A673 (cell line): Measurements from ENCODE around the gene UMAD1.

ENCODE experiments used
- EZH2 ChIP-seq: fragments of 200-600 bp; sonication (generic); IDR thresholded peaks from 2 replicates; pipeline ENCODE4 v1.6.1; 2017; ENCODE audit warnings: borderline replicate concordance, low read depth, mild to moderate bottlenecking, mixed read lengths, antibody characterized with exemption, low read length; ENCODE audit not compliant: poor library complexity, severe bottlenecking
- TF ChIP-seq, protein P1 (sequence below): fragments of 300-800, 200-600 bp; sonication (generic); conservative IDR thresholded peaks from 2 replicates; pipeline ENCODE4 v1.5.1; 2017; ENCODE audit warnings: low read depth, mild to moderate bottlenecking, antibody characterized with exemption, low read length, moderate library complexity, mixed read lengths

DNA sequence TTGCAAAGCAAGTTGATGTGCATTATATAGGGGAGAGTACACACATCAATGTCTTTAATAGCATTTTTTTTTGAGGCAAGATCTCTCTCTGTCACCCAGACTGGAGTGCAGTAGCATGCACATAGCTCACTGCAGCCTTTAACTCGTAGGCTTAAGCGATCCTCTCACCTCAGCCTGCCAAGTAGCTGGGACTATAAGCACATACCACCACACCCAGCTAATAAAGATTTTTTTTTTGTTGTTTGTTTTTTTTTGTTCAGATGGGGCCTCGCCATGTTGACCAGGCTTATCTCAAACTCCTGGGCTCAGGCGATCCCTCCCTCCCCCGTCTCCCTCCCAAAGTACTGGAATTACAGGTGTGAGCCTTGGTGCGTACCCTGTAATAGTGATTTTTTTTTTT, 1.5 kb downstream of the UMAD1 start:
- TF ChIP-seq, protein P1, sequence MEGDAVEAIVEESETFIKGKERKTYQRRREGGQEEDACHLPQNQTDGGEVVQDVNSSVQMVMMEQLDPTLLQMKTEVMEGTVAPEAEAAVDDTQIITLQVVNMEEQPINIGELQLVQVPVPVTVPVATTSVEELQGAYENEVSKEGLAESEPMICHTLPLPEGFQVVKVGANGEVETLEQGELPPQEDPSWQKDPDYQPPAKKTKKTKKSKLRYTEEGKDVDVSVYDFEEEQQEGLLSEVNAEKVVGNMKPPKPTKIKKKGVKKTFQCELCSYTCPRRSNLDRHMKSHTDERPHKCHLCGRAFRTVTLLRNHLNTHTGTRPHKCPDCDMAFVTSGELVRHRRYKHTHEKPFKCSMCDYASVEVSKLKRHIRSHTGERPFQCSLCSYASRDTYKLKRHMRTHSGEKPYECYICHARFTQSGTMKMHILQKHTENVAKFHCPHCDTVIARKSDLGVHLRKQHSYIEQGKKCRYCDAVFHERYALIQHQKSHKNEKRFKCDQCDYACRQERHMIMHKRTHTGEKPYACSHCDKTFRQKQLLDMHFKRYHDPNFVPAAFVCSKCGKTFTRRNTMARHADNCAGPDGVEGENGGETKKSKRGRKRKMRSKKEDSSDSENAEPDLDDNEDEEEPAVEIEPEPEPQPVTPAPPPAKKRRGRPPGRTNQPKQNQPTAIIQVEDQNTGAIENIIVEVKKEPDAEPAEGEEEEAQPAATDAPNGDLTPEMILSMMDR: no peak
- TF ChIP-seq EZH2: no peak
